Measurements from ENCODE around the gene TRIM33.
"Not testable (repeated sequence)": the region's sequence is repeated elsewhere in the genome, so short reads cannot be mapped to it uniquely, and the experiment has no call there.

DNA sequence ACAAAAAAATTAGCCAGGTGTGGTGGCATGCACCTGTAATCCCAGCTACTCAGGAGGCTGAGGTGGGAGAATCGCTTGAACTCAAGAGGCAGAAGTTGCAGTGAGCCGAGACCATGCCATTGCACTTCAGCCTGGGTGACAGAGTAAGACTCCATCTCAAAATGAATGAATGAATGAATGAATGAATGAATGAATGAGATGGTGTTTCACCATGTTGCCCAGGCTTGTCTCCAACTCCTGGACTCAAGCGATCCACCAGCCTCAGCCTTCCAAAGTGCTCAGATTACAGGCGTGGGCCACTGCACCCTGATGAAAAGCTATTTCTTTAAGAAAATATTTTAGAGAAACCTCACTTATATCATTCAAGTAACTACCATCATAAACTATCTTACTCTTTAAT lies 67.8 kb downstream of the TRIM33 start:
- not testable (repeated sequence) for TF ChIP-seq CTCF, POLR2A (IDR thresholded peaks at IDR 0.05)
